HG03520 (cell line): ENCODE data around the gene KDM4F.

Experiments used
- ATAC-seq: cut with Tn5 transposase; IDR thresholded peaks from one replicate; pipeline ENCODE4 v1.9.1; 2021; ENCODE audit warnings: mild to moderate bottlenecking, moderate library complexity; ENCODE audit not compliant: unreplicated experiment

Gene KDM4F

DNA sequence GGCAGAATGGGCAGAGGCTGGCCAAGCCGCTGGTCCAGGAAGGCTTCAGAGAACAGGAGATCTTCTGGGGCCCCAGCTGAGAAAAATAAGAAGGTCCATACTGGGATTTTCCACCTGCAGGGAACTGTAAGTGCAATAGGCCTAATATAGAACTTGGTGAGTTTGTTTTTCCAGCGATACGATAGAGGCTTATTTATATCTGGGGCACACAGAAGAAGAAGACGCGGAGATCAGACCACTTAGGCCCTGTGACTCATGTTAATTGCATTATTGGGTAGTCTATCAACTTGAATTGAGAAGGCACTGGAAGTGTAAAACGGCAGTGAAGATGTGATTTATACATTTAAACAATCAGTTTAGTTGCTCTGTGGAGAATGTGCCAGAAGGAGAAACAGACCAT is 9.8 kb downstream of the KDM4F start:
- ATAC-seq, result no peak

- no peak for ATAC-seq
These were observed 16.1 kb downstream of the KDM4F start for GRCh38 chr11:95065336-95065735.

GRCh38 chr11:95066716-95067038 is 17.5 kb downstream of the KDM4F start, which contains the start of gene SRSF8:
SRSF8 (plus strand) TSS chr11:95066919; CDS start chr11:95067227, 308 bp downstream.
- peak; percentile 24 for ATAC-seq

- ATAC-seq, result peak; percentile 55
These were observed 18.0 kb downstream of the KDM4F start for GRCh38 chr11:95067039-95067840.

- ATAC-seq, result no peak
These were observed 18.6 kb downstream of the KDM4F start for GRCh38 chr11:95067841-95068219.

DNA sequence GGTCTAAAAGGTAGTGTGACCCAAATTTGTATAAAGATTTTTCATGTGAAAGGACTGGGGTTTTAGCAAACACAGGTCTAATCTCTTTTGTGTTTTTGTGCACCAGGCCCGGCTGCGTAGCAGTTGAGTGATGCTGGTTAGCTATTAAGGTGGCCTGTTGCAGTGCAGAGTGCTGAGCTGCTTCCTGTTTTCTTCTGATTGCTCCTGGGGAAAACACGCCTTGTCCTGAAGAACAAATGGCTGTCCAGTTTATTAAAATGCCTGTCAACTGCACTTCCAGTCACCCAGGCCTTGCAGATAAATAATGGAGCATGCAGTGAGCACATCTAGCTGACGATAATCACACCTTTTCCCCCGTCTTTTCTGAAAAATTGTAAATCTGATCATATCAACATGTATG is 19.3 kb downstream of the KDM4F start:
- ATAC-seq, result peak; percentile 63

- ATAC-seq, result no peak
These were observed 21.2 kb downstream of the KDM4F start for GRCh38 chr11:95070471-95070870.

GRCh38 chr11:95072948-95073347 is 23.7 kb downstream of the KDM4F start:
- no peak for ATAC-seq

DNA sequence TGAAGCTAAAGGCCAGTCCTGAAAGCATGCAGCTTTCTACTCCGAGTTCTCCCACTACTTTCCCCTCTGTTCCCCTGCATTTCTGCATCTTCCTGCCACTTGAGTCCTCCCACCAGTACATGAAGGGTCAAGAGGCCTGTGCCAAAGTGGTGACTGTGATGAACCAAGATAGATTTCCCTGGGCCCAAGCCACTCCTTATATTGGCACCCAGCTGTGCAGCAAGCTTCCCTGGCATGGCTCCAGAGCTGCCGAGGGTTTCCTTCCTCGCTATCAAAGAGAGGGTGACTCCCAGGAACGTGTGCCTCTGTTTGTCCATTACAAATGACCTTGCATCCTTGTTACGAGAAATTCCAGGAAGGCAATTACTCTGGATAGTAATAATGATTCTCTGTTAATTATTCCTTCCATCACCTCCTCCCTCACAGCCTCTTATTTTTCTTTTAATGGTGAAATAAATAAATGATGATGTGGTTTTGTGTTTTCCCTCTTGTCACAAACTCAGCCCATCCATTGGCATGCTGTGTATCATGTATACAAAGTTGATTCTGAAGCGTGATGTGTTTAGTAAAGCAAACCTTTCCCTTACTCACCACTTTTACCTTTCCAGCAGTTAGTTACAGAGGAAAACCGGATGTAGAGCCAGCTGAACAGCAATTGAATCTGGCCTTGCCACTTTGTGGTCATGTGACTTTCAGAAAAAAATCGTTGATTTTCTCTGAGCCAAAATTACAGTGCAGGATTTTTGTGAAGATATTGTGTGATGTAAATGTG is 25.8 kb downstream of the KDM4F start:
- no peak for ATAC-seq

- ATAC-seq, result no peak
These were observed 27.2 kb downstream of the KDM4F start for GRCh38 chr11:95076416-95076815.

DNA sequence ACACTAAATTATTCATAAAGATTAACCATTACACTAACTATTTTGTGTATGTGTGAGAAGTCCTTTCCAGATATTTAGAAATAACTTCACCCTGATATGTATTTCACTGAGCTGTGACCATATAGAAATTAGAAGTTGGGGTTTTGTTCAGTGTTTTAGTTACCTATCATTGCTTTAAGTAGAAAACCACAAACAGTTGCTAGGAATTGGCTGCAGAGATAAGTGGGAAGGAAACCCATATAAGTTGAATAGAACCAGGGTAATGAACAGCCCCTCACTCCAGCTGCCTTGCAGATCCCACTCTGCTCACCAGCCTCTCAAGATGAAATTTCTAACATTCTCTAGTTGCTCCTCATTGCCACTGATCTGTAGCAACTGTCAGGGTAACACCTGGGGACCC is 27.8 kb downstream of the KDM4F start:
- no peak for ATAC-seq

GRCh38 chr11:95078526-95078925 is 29.3 kb downstream of the KDM4F start:
- ATAC-seq, result no peak

DNA sequence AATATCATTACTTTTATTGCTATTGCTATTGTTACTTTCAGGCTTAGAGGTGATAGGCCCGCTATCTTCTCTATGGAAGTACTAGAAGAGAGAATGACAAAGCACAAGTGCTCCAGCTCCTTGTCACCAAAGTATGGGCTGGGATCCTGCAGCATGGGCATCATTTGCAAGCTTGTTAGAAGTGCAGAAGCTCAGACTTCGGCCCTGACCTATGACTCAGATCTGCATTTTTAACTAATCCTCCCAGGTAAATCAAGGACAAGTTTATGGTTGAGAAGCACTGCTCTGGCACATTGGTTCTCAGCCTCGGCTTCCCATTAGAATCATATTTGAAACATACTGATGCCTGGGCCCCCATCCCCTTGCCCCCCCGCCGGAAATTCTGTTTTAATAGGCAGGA is 31.8 kb downstream of the KDM4F start:
- ATAC-seq, result no peak

DNA sequence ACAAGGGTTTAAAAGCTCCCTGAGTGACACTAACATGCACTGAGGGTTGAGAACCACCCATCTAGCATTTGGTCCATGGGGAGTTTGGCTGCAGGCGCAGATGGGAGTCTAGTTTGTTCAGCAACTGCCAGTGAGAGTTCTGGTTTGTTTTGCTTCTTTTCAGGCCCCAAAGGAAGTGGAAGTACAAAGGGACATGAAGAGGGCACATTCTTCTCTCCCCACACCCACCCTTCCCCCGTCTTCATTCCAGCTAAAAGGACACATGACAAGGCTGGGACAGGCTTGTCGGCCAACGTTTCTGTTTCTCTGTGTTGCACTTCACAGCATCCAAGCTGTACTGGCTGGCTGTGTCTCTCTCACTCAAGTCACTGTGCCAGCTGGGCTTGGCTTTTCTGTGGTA is 32.2 kb downstream of the KDM4F start:
- no peak for ATAC-seq

DNA sequence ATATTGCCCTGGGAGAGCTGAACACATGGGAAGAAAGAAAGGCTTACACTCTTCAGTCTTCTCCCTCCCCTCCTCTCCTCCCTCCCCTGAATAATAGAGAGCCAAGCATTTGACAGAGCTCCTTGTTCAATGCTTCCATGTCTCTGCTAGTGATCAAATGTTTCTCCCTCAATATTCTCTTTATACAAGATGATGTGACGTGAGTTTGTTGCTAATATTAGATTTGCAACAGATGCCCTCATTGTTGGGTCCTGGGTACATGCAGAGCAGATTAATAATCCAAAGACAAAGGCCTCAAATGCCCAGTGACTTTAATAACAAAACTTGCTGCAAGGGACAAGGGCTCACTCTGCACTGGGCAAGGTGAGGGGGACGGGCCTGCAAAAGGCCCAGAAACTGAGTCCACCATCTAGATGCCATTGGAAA is 33.4 kb downstream of the KDM4F start:
- ATAC-seq, result no peak

DNA sequence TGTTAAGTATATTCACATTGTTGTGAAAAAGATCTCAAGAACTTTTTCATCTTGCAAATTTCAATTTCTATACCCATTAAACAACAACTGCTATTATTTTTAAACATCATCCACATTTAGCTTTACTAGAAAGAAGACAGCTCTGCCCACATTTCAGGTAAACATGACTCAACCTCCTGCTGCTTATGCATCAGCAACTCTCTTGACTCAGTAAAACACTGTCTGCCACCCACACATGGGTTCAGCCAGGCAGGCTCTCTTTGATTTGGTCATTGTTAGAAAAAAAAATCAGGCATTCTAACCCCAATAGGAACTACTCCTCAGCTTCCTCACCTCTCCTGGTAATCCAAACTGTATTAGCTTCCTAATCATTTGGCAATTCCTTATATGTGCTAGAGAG is 35.3 kb downstream of the KDM4F start:
- ATAC-seq, result peak; percentile 24

DNA sequence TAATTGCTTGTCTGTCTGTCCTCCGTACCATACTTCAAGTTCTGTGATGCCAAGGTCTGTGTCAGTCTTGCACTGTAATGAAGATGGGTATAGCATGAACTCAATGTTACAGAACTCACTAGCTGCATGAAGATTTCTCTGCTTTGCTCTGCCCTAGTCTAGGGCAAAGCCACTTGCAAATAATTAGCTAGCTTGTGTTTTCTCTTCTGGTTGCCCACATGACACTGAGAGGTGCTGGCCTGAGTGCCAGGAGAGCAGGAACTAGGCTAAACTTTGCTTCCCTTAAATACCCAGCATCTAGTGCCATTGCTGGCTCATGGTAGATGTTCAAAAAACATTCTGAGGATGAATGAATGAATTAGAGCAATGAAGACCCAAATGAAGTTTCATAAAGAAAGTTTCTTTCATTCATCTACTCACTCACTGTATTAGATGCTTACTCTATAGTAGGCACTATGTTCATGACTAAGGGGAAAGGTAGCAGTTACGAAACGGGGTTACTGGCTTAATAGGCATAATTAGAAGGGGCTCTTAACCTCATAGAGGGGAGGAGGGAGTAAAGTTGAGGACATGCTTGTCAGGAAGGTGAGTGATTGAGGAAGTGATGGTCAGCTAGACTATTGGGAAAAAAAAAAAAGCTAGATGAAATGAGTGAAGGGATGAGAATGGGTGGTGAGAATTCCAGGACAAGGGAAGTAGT is 36.0 kb downstream of the KDM4F start:
- no peak for ATAC-seq

DNA sequence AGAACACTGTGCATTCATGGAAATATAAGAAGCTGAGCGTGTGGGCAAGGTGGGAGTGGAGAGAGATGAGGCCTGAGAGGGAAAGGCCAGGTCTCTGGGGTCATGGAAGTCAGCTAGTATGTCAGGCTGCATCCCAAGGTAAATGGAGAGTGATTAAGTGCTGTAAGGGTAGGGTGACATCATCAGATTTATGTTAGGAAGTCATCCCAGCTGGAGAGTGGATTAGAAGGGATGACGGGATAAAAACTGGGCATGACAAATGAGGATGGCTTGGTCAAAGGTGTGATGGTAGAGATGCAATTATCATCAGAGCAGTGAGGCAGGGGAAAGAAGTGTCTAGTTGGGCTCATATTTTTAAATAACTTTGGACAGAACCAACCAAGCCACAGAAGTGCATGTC is 36.9 kb downstream of the KDM4F start:
- no peak for ATAC-seq

GRCh38 chr11:95086836-95087570 is 37.8 kb downstream of the KDM4F start:
- ATAC-seq, result no peak

DNA sequence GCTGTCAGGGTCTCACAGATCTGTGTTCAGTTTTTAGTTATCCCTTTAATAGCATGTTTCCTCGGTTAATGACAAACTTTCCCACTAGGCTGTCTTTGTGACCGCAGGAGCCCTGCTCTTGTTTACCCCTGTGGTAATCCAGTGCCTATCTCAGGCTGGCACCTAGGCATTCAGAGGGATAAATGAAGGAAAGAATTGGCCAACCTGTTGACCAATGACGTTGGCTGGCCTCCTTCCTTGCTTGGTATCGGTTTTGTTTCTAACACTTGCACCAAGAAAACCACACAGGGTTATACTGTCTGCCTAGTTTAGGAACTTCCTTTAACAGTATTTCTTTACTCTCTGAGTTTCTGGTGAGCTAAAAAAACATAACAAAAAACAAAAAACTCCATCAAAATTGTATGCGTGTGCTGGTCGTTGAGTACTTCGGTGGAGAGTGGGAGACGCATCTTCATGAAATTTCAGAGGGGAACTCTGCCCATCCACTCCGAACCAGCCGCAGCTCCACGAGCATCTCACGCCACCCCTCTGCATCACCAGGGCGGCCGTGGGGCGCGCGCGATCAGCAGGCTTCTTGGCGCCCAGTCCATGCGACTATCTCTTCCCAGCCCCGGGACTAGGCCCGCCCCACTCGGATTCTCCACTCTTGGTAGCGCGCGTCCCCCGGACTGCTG is 39.9 kb downstream of the KDM4F start:
- peak; percentile 46 for ATAC-seq
